ENCODE measurements around the gene HOXB6.

The HOXB6 gene

DNA sequence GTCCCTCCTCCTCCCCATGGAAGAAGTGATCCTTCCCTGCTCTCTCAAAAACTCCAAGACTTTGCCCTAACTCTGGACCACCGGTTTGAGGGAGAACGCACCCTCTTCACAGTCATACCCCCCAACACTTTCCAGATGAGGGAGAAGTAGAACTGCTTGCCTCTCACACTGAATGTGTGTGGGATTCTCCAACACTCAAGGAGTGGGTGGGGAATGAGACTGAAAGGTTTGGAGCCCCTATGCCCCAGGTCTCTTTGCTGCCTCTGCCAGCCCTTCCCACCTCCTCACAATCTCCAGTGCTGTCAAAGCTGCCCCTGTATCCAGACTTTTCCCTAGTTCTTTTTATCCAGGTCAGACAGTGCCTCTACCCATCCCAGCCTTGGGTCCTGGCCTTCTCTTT is 38.1 kb downstream of the HOXB6 start:
- TF ChIP-seq, protein P1, sequence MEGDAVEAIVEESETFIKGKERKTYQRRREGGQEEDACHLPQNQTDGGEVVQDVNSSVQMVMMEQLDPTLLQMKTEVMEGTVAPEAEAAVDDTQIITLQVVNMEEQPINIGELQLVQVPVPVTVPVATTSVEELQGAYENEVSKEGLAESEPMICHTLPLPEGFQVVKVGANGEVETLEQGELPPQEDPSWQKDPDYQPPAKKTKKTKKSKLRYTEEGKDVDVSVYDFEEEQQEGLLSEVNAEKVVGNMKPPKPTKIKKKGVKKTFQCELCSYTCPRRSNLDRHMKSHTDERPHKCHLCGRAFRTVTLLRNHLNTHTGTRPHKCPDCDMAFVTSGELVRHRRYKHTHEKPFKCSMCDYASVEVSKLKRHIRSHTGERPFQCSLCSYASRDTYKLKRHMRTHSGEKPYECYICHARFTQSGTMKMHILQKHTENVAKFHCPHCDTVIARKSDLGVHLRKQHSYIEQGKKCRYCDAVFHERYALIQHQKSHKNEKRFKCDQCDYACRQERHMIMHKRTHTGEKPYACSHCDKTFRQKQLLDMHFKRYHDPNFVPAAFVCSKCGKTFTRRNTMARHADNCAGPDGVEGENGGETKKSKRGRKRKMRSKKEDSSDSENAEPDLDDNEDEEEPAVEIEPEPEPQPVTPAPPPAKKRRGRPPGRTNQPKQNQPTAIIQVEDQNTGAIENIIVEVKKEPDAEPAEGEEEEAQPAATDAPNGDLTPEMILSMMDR (IDR thresholded peaks at IDR 0.05) = no peak

GRCh38 chr17:48565925-48566710 is 38.7 kb downstream of the HOXB6 start:
- TF ChIP-seq, protein P1 (IDR thresholded peaks at IDR 0.05) = no peak

DNA sequence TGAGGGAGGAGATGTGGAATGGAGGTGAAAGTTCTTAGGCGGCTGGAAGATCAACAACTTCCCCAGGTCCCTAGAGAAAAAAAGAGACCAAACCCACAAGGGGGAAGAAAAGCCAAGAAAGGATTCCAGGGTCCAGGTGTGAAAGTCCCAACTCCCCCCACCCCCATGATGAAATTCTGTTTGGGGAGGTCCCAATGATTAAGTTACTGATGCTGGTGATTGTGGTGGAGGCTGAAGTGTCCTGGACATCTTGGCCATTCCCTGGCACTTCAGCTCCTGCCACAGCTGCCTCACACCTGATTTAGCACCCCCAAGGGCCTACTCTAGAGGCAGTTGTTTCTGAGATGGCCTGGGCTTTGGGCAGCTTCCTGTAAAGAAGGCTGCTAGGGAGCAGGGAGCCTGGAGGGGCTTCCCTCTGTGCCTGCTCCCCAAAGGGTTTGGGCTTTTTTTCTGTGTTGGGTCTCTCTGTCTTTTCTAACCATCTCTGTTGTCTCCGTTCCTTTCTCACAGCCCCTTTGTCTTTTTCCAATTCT is 39.7 kb downstream of the HOXB6 start:
- TF ChIP-seq, protein P1 (IDR thresholded peaks at IDR 0.05) = no peak

GRCh38 chr17:48564188-48565021 is 40.4 kb downstream of the HOXB6 start:
- TF ChIP-seq, protein P1 (IDR thresholded peaks at IDR 0.05) = no peak

- TF ChIP-seq, protein P1 (IDR thresholded peaks at IDR 0.05) = no peak
Observed at GRCh38 chr17:48563867-48564187, 41.0 kb downstream of the HOXB6 start.

GRCh38 chr17:48563385-48563838 is 41.4 kb downstream of the HOXB6 start:
- TF ChIP-seq, protein P1 (IDR thresholded peaks at IDR 0.05) = no peak

DNA sequence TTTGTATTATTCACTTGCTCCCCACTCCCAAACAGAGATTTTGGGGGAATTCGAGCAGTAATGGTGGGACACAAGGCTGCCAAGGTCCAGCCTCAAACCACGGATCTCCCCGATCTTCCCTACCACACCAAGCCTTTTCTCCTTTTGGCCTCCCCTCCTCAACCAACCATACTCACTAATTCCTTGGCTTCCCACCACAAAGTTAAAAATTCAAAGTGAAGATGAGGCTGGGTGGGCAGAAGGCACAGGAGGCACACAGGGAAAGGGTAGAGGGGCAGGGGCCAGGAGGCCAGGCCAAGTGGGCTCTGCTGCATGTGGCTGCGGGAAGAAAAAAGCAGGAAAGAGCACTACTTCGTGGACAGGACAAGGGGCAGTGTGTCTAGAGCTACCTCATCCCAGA is 41.9 kb downstream of the HOXB6 start:
- TF ChIP-seq, protein P1 (IDR thresholded peaks at IDR 0.05) = no peak

All from LNCAP (cell line).